LNCaP clone FGC (cell line): ENCODE measurements around the gene MEGF6.

Experiments used
- DNase-seq: peaks from one replicate; pipeline ENCODE4 v3.0.0-alpha.2; 2011; ENCODE audit warnings: low read depth
- H3K4me3 ChIP-seq: 2 replicates; pipeline ENCODE4 v1.5.1; 2011; ENCODE audit warnings: mild to moderate bottlenecking, low read depth, low read length, control low read depth
- TF ChIP-seq, protein P1 (sequence below): IDR thresholded peaks from 2 replicates; pipeline ENCODE4 v1.5.1; 2012; ENCODE audit warnings: mild to moderate bottlenecking; ENCODE audit not compliant: control insufficient read depth, insufficient read depth; ENCODE audit errors: extremely low read depth

The MEGF6 gene

DNA sequence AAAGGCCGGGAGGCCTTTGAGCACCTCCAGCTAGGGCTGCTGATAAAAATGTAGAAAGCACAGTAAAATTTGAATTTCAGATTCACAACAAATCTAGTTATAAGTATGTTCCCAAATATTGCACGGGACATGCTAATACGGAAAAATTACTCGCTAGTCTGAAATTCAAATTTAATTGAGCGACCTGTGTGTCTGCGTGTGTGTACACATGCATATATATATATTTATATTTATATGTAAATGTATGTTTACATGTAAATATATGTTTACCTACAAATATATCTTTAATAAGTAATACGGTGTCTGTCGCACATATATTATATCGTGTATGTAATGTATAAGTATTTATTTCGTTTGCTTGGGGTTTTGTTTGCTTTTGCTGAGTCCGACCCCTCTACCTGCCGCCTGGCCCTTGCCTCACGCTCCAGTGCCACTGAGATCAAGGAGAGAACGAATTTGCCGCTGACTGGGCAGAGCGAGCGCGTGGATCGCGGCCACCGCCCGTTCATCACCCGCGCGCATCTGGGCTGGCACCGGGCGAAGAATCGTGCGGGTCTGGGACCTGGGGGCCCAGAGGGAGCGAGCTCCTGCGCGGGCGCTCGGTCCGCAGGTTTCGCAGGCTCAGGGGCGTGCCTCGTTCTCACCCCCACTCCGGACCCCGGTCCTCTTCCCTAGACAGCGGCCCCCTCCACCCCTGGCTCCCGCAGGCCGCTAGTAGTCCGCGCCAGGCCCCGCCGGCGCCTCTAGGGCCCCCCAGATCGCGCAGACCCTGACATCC, 39.1 kb upstream of the MEGF6 start:
- DNase-seq, result no peak
- TF ChIP-seq, protein P1, sequence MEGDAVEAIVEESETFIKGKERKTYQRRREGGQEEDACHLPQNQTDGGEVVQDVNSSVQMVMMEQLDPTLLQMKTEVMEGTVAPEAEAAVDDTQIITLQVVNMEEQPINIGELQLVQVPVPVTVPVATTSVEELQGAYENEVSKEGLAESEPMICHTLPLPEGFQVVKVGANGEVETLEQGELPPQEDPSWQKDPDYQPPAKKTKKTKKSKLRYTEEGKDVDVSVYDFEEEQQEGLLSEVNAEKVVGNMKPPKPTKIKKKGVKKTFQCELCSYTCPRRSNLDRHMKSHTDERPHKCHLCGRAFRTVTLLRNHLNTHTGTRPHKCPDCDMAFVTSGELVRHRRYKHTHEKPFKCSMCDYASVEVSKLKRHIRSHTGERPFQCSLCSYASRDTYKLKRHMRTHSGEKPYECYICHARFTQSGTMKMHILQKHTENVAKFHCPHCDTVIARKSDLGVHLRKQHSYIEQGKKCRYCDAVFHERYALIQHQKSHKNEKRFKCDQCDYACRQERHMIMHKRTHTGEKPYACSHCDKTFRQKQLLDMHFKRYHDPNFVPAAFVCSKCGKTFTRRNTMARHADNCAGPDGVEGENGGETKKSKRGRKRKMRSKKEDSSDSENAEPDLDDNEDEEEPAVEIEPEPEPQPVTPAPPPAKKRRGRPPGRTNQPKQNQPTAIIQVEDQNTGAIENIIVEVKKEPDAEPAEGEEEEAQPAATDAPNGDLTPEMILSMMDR, result no peak
- peak overlapping the region; percentile 78 for H3K4me3 ChIP-seq

DNA sequence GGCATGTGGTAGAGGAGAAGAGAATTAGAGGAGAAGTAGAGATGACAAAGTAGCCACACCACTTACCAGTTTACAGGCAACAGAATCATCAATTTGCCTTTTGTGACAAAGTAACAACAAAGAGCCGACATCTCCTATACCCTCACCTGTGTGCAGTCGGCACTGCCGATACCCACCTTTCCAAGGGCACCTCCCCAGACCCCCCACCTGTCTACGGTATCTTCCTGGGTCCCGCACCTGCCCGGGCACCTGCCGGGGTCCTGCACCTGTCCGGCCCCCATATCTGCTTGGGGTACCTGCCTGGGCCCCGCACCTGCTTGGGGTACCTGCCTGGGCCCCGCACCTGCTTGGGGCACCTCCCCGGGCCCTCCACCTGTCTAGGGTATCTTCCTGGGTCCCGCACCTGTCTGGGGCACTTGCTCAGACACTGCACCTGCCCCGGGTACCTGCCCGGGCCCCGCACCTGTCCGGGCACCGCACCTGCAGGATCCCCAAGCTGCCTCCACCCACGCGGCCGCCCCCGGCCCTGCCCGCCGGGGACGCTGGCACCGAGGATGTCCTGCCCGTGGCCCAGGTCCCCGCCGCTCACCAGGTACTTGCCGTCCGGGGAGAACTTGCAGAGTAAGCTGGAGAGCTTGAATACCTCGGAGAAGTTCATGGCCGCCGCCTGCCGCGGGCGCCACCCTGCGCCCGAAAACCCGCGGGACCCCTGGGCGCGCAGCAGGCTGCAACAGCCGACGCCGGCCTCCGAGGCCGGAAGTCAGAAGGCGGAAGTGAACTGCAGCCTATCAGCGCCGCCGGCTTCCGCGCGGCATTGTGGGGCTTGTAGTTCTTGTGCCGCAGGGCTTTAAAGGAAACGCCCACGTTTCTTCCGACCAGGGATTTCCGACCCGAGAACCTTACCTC, 38.3 kb upstream of the MEGF6 start, which contains the start of gene WRAP73:
WRAP73 (minus strand) TSS at position 762 of the 906 bp plus-strand sequence; CDS start at position 658, 104 bp downstream.
- peak; percentile 64 for DNase-seq
- TF ChIP-seq, protein P1, result peak; percentile 26; the same call in 1 of the 2 replicates
- peak within 1 kb of the TSS; percentile 78 for H3K4me3 ChIP-seq

DNA sequence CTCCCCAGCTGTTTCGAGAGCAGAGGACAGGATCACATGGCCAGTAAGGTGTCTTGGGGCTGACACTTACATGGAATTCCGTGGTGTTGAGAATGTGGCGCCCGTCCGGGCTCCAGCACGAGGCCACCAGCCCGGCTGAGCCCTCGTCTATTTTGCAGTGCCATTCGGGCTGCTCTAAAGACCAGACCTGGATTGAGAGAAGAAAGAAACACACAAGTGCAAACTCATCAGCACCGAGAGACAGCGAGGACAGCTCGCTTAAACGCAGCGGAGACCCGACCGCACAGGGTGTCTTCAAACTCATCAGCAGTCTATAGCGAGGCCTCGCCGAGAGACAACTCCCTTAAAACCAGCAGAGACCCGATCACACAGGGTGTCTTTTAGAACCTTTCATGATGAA, 35.3 kb upstream of the MEGF6 start:
- TF ChIP-seq, protein P1, result no peak
- no peak for DNase-seq
- no peak overlapping the region for H3K4me3 ChIP-seq

DNA sequence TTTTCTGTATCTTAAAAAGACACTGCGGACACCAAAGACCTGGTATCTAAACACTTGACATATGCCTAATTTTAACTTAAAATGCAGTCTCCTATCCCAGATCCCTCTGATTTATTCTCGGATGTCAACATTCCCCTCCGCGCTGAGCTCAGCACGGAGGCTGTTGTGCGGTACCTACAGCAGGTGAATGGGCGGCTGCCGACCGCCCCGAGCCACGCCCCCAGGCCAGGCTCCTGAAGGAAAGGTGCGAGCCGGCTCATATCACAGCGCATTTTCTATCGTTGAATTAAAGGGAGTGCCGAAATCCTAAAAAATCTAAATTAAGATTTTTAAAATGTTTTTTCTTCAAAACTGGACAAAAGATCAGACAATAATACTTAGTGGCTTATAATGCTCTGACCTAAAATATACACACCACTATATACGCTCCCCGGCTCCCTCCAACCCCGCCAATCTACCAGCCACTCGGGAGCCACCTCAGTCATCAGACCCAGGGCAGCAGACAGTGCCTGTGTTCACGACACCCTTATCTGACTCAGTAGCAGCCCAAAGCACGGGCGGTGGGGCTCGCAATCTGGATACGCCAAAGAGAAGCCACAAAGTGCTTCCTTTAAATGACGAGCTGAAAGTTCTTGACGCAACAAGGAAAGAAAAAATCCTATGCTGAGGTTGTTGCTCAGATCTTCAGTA, 34.5 kb upstream of the MEGF6 start:
- no peak overlapping the region for H3K4me3 ChIP-seq
- TF ChIP-seq, protein P1, result no peak
- DNase-seq, result no peak

DNA sequence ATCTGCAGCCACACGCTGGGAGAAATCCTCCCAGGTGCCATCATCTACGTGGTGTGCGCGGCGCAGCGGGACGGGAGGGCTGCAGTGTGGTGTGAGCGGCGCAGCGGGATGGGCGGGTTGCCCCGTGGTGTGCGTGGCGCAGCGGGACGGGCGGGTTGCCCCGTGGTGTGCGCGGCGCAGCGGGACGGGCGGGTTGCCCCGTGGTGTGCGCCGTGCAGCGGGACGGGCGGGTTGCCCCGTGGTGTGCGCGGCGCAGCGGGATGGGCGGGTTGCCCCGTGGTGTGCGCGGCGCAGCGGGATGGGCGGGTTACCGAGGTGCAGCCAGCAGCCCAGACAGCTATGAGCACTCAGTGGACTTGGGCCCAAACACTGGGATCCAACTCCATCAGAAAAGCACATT, 33.9 kb upstream of the MEGF6 start:
- no peak for DNase-seq
- TF ChIP-seq, protein P1, result no peak
- H3K4me3 ChIP-seq, result no peak overlapping the region

DNA sequence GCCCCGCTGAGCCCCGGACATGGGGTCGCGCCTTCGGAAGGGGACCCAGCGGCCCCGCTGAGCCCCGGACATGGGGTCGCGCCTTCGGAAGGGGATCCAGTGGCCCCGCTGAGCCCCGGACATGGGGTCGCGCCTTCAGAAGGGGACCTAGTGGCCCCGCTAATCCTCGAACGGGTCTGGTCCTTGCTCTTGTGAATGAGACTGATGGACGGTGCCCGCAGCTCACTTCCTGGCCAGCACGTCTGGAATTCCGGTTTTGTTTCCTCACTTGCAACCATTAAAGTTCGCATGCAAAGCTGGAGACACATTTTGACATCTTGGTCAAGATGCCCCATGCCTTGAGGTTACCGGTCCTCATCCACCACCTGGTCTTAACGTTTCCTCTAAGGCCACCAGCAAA, 33.0 kb upstream of the MEGF6 start:
- TF ChIP-seq, protein P1, result no peak
- H3K4me3 ChIP-seq, result no peak overlapping the region
- DNase-seq, result no peak
